ENCODE measurements around the gene CASP4.
"Not testable (repeated sequence)": the region's sequence is repeated elsewhere in the genome, so short reads cannot be mapped to it uniquely, and the experiment has no call there.

The CASP4 gene

DNA sequence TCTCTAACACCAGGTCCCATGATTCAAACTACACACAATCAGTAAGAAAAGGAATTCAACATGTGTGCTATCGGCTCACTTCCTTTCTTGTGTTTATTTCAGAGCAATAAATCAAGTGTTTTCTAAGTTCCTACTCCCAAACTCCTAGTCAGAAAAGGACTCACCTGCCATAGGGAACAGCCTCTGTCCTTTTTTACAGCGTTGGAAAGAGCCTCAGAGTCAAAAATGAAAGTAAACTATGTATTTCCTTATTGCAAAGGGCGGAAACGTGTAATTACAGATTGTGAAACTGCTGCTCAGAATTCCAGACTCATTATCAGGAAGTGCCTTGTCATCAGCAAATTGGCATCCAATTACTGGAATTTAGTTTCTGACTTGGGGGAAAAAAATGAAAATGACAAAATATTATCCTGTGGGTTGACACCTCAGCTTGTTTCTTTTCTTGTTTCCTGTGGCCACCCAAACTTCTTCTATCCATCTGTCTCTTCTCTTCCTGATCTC, at the start of gene CASP4:
TSS of gene CASP4 (minus strand) at position 220 of the 501 bp plus-strand sequence. CDS start at position 171, 49 bp downstream.
- DNase-seq = no peak

GRCh38 chr11:105007463-105007862, 39.1 kb upstream of the CASP4 start:
- DNase-seq = no peak

- DNase-seq = no peak
Measured at GRCh38 chr11:105005451-105005845, 37.1 kb upstream of the CASP4 start.

DNA sequence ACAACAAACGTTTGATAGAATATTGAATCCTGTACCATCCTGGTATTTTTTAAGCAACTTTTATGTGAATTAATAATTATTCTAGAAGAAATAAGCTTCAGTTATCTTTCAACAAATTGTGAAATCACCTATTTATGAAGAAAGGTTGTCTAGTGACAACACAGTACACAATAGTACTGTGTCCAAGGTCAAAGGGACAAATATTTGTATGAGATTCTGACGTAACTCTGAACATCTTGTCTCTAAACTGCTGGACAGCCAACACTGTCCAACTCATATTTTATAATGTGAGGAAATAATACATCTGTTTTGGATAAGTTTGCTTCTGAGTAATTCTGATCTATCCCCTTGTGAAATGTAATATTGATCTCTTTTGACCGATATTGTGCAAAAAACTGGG, 35.6 kb upstream of the CASP4 start:
- no peak for DNase-seq

DNA sequence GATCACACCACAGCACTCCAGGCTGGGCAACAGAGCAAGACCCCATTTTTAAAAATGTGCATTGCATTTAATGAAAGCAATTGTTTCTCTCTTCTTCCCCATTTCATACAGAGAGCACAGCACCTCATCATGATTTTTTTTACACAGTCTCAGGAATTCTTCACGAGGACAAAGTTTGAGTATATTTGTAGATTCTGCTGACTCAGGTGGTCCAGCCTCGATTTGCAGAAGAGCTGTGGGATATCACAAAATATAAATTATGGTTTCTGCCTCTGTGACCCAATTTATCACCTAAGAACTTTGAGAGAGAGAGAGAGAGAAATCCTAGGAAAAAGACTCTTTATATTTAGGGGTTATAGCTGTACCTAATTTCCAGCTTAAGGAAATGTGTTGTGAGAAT, 34.8 kb upstream of the CASP4 start:
- DNase-seq = no peak

DNA sequence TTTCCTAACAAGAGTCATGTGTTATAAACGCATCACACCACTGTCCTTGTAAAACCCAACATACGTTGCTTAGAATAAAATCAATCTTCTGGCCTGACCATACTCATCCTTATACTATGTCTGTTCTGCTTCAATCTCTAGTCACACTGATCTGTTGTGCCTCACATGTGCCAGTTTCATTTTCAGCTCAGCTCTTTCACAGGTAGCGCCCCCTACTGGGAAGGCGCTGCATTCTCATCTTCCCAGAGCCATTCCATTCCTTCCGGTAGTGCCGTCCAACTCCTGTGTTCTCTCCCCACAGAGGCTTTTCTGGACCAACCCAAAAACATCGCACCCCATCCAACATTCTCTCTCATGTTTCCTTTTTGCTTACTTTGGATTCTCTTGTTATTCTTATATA, 32.4 kb upstream of the CASP4 start:
- DNase-seq = peak in 1 of 2 experiments; percentile 8

GRCh38 chr11:105000167-105000566, 31.8 kb upstream of the CASP4 start:
- peak in 1 of 2 experiments; percentile 6 for DNase-seq

DNA sequence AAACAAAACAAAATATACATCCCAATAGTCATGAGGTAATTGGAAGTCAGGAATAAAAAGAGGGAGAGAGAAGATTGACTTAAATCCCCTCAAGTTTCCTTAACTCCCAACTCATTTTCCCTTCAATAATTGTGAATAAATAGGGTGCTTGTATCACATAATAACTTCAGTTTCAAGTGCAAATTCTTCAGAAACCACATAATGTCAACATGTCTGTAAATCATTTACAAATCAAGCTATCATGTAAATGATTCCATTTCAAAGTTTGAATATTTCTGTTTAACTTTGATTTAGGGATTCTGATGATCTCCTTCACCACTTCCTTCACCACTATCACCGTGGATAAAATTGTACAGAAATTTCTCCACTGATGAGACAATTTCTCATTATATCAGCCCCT, 31.3 kb upstream of the CASP4 start:
- DNase-seq = no peak

DNA sequence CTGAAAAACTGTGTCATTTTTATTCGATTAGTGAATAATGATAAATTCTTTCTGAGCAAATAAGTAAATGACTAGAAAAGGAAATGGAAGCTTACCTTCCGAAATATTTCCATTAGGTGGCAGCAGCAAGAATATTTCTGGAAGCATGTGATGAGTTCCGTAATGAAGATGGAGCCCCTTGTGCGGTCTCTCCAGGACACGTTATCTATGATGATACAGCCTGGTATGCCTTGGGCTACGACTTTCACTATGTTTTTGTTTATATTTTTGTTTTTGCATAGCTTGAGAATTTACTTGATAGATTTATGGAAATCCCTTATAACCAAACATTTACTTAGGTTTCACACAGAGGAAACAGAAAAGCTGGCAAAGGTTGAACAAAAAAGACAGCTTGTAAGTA, 28.9 kb upstream of the CASP4 start:
- DNase-seq = no peak

DNA sequence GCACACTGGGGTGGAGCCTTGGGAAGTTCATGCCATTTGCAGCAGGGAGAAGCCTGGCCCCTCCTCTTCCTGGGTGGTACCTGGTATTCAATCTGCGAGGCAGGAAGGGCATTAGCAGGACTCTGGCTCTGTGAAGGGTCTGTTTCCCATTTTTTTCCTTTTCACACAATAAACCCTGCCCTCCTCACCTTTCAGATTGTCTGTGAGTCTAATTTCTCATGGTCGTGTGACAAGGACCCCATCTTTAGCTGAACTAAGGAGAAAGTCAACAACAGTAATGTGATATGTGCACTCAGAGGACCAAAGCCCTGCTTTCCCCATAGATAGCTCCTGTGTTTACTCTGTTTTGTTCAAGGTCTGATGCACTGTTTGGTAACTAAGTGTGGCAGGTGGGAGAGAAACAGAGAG, 26.6 kb upstream of the CASP4 start:
- no peak for DNase-seq

DNA sequence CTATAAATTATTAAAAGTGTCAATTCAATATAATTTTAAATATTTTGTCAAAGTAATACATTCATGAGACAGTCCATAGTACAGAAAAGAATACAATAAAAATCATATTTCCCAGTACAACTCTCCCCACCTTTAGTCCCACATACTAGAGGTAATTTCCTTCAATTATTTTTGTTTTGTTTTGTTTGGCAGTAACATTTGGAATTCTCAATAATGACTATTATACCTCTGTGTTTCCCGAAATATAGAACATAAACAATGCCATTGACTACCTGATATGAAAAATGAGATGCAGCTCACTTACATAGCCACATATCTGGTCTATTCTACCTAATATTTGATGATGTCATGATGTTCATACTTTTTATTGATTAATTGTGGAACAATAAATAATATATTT, 24.4 kb upstream of the CASP4 start:
- DNase-seq = no peak

DNA sequence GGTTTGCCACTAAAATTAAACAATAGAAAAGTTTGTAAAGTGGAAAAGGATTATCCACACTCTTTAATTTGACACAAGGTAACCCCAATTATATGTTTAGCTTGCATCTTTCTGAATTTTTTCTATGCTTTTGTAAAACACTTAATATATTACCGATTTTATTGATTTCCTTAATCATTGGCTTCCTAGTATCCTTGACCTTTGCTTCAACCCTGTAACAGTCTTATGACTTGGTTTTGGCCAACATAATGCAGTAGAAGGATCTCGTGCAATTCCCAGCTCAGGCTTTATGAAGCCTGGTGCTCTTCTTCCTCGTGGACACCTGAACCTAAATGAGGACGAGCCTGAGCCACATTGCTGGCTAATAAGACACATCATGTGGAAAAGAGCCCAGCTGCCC, 23.6 kb upstream of the CASP4 start:
- DNase-seq = no peak

GRCh38 chr11:104984808-104985207, 16.4 kb upstream of the CASP4 start:
- no peak for DNase-seq

DNA sequence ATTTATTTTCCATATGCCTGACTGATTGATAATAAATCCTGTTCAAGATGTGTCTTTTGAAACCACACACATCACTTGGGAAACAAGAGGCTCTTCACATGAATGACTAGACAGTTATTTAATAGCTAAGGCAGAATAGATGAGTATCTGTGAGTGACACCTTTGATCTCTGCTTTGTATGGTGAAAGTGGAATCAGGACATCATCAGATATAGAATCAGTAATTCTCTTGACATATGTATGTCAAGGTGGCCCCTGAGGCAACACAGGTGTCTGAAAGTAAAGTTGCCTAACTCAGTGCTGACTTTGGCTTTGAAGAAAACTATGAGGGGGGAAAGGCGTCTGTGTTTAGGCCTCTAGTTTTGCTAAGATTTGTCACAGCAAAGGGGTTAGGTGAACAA, 11.5 kb upstream of the CASP4 start:
- no peak for DNase-seq

- no peak for DNase-seq
Measured at GRCh38 chr11:104973616-104974015, 5.2 kb upstream of the CASP4 start.

DNA sequence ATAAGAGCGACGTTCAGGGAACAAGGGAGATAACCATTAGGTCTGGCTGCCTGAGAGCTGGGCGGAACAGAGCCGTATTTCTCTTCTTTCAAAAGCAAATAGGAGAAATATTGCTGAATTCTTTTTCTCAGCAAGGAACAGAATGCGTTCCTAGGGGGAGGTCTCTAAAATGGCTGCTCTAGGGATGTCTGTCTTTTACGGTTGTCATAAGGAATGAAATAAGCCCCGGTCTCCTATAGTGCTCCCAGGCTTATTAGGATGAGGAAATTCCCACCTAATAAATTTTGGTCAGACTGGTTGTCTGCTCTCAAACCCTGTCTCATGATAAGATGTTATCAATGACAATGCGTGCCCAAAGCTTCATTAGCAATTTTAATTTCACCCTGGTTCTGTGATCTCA, 4.5 kb upstream of the CASP4 start:
- not testable (repeated sequence) for DNase-seq

- DNase-seq = no peak
Measured at GRCh38 chr11:104970756-104971155, 2.4 kb upstream of the CASP4 start.

- peak; percentile 15 to 44 for DNase-seq
Measured at GRCh38 chr11:104968856-104969776, 742 bp upstream of the CASP4 start.

DNA sequence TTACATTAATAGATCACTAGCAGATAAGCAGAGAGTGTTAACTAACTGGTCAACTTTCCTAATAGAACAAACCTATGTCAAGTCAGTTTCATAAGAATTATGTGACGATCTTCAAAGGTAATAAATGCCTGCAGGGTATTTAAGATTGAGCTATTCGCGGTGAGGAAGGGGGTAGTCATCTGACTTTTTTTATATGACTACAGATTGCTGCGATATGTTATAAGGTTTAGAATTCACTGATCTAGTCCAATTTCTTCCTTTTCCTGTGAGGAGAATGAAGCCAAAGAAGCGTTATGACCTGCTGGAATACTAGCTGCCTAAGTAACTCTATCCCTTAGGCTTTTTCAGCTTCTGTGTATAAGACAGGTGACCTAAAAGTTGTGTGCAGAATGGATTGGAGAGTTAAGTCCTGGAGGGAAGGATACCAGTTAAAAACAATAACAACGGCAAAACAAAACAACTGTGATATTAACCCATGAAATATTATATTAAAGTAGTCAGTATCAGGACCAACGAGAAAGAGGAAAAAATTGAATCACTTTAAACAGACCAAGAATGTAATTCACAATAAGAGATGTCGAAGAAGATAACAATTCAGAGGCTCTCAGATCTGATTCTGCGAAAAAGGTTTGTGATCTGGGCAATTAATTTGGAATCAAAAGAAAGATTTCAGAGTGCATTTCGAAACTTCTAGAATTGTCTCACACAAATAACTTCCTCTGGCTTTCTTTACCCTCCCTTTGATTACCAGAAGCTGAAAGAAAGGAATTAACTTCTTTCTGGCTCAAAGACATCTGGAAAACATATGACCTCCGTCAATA, 630 bp downstream of the CASP4 start:
- no peak for DNase-seq

DNA sequence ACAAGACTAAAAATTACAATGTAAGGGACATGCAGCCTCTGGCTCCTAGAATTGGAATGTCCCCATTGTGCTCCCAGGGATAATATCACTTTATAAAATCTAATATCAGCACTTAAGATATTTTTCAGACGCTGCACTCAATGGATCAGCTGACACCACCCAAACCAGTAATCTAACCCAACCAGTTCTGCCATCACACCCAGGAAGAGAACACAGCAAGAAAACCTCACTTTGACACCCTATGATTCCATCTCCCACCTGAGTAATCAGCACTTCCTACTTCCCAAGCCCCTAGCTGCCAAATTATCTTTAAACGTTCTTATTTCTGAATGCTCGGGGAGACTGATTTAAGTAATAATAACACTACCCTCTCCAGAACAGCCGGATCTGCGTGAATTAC, 2.6 kb downstream of the CASP4 start:
- no peak for DNase-seq

GRCh38 chr11:104964247-104964646, 4.1 kb downstream of the CASP4 start:
- no peak for DNase-seq

- DNase-seq = no peak
Measured at GRCh38 chr11:104962852-104963251, 5.5 kb downstream of the CASP4 start.

GRCh38 chr11:104957280-104957679, 11.1 kb downstream of the CASP4 start:
- no peak for DNase-seq

DNA sequence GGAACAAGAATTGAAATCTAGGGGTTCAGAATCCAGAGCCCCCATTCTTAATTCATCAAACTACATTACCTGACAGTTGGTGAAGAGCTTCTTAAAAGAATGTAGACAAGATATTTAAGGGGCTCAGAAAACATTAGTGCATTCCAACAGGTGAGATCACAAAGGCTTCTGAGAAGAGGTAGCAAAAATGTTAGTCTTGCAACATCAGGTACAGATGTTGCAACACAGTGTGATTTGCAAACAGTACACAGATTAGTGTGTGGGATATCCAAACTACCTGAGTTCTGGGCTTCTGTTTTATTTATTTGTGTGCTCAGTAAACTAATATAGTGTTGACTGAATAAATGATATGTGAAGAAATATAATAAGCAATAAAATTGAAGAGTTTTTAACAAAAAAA, 11.8 kb downstream of the CASP4 start:
- no peak for DNase-seq
